NCI-H2029 treated with DMSO at 0.1 percent for 48 hours (cell line): ENCODE measurements around the gene PDP2.
A peak's percentile ranks its signal among the peaks of the same experiment; 100 is the strongest.
"Not testable (repeated sequence)": the region's sequence is repeated elsewhere in the genome, so short reads cannot be mapped to it uniquely, and the experiment has no call there.

ENCODE experiments used
- DNase-seq: peaks from one replicate; lab custom pipeline; 2025; lab: John Stamatoyannopoulos, UW

PDP2 gene

DNA sequence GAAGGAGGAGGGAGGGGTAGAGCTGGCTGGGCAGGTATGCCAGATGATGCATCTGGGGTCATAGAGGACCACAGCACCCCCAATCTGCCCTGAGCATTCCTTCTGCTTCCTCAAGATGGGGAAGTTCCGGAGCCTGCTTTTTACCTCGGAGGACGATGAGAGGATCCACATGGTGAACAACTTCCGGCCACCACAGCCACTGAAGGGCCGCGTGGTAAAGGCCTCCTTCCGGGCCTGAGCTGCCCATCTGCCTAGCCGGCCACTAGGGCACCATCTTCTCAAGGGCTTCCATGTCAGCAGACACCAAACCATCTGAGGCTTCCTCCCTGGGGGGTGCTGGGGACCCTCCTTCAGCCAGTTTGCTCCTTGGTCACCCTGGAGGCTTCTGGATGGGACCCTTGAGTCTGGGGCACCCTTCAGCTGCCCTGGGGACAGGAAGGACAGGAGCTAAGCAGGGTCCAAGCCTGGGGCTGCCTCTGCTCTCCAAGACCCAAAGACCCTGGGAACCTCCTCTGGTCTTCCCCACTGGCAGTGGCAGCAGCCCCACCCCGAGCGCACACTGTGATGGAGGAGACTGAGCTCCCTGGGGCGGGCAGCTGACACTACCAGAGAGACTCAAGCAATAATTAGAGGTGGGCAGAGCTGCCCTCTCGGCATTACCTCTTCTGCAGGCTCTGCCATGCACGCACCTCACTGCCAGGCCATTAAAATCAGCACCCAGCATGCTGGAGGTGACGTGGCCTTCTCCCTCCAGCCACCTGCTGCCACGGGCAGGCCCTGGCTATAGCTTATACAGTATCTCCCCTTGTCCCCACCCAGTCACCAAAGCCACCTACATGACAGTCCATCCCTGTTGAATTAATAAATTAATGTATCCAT is 26.8 kb upstream of the PDP2 start:
- DNase-seq = no peak

- no peak for DNase-seq
These were observed 24.1 kb upstream of the PDP2 start for GRCh38 chr16:66856184-66856730.

- DNase-seq = no peak
These were observed 23.5 kb upstream of the PDP2 start for GRCh38 chr16:66856801-66857200.

DNA sequence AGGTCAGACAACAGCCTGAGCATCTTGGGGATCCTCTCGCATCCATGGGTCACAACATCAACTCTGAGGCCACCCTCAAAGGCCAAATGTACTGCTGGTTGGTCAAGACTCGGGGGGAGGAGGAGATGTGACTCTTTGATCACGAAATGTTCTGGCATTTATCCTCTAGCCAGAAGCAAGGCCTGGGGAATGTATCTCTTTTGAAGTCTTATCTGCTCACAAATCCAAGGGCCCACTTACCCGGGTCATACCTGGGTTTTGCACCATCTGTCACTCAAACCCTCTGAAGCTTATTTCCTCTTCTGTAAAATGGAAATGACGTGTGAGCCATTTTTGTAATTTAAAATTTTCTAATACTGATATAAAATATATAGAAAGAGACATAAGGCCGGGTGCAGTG is 22.9 kb upstream of the PDP2 start:
- no peak for DNase-seq

- peak; percentile 69 for DNase-seq
These were observed 21.4 kb upstream of the PDP2 start for GRCh38 chr16:66858740-66859396.

- DNase-seq = peak; percentile 17
These were observed 20.8 kb upstream of the PDP2 start for GRCh38 chr16:66859397-66860068.

DNA sequence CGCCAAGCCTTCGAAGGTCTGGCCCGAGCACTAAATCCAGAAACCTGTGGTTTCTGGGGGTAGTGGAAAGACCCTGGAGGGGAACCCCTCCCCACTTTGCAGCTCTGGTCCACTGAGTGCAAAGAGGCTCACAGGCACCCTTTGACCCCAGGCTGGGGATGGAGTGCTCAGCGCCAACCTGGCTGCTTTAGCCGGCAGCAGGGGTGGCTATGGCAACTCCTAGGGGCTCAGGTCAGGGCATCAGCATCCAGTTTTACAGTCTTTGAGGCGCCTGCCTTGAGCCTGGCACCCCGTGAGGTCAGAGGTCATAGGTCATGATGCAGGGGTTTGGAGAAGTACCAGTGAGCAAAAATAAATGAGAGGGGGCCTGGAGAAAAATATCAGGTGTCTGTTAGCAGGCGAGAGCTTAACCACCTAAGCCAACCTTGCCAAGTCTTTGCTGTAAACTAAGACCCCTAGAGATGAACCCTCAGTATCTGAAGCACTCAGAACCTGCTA is 18.2 kb upstream of the PDP2 start:
- DNase-seq = no peak

DNA sequence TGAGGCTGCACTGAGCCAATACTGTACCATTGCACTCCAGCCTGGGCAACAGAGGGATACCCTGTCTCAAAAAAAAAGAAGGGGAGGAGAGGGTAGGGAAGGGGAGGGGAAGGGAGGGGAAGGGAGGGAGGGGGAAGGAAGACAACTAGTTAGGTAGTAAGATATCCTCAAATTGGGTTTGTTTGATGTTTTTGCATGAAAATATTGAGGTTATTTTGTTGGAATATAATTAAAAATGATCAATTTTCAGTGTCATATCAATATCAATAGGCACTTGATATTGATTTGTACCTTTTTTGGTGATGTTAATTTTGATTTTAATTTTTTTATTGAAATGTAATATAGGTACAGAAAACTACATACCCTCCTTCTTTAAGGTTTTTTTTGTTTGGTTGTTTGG is 16.6 kb upstream of the PDP2 start:
- DNase-seq = no peak

- DNase-seq = no peak
These were observed 10.9 kb upstream of the PDP2 start for GRCh38 chr16:66869424-66869823.

DNA sequence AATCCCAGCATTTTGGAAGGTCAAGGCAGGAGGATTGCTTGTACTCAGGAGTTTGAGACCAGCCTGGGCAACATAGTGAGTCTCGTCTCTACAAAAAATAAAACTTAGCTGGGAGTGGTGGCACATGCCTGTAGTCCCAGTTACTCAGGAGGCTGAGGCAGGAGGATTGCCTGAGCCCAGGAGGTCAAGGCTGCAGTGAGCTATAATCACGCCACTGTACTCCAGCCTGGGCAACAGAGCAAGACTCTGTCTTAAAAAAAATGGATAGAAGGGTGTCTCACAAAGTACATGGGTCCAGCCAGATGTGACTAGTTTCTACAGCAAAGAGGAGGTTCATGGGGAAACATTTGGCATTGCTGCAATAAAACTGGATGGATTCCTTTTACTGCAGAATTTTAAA is 9.0 kb upstream of the PDP2 start:
- DNase-seq = not testable (repeated sequence)

- DNase-seq = no peak
These were observed 8.5 kb upstream of the PDP2 start for GRCh38 chr16:66871840-66872239.

DNA sequence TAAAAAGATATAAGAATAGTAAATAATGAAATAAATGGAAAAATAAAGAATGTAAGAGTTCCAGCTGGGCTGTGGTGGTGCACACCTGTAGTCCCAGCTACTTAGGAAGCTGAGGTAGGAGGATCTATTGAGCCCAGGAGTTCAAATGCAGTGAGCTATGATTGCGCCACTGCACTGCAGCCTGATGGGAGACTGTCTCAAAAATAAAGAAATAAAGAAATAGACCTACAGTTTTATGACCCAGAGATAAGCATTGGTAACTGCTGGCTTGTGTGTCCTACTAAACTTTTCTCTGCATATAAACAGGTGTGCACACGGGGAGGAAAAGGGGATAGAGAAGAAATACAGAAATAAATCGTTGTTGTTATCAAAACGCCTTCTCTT is 7.8 kb upstream of the PDP2 start:
- no peak for DNase-seq

GRCh38 chr16:66872943-66873684 is 7.2 kb upstream of the PDP2 start:
- no peak for DNase-seq

DNA sequence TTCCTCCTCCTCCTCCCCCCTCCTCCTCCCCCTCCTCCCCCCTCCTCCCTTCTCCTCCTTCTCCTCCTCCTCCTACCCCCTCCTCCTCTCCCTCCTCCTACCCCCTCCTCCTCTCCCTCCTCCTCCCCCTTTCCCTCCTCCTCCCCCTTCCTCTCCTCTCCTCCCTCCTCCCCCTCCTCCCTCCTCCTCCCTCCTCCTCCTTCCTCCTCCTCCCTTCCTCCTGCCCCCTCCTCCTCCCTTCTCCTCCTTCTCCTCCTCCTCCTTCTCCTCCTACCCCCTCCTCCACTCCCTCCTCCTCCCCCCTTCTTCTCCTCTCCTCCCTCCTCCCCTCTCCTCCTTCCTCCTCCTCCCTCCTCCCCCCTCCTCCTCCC is 6.6 kb upstream of the PDP2 start:
- DNase-seq = no peak

GRCh38 chr16:66874079-66874775 is 6.1 kb upstream of the PDP2 start:
- no peak for DNase-seq

DNA sequence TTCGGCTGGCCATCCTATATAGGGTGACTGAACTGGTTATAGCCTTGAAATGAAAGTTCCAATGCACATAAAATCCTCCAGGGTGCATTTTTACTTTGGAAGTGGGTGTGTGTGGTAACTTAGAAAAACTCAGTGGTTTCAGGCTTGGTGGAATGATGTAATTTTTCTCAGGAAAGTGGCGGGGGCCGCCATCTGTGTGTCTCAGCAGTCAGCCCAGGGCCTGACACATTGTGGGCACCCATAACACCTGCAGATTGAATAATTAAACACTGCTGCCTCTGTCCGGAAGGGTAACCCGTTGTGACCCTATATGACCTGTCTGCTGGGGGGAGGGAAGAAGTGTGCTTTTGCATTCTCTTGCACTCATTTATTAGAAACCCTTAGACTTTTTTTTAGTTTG is 2.2 kb upstream of the PDP2 start:
- no peak for DNase-seq

GRCh38 chr16:66881014-66881417 is 701 bp downstream of the PDP2 start:
- DNase-seq = no peak

GRCh38 chr16:66881560-66881959 is 1.2 kb downstream of the PDP2 start:
- DNase-seq = no peak

- no peak for DNase-seq
These were observed 1.7 kb downstream of the PDP2 start for GRCh38 chr16:66881964-66882508.

DNA sequence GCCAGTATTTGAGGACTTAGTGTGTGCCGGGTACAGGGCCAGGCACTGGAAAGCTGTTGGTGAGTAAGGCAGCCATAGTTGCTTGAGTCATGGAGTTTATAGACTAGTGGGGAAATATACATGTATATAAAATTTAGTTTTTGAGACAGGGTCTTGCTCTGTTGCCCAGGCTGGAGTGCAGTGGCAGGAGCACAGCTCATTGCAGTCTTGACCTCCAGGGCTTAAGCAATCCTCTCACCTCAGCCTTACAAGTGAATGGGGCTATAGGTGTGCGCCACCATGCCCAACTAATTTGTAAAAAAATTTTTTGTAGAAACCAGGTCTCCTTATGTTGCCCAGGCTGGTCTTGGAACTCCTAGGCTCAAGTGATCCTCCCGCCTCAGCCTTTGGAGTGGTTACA is 2.4 kb downstream of the PDP2 start:
- no peak for DNase-seq

GRCh38 chr16:66885491-66885890 is 5.2 kb downstream of the PDP2 start:
- no peak for DNase-seq
